Neural progenitor cell (in vitro differentiated cells): ENCODE results near the gene ADRA2C. TPM values are rescaled to one million over a fixed set of nuclear protein-coding genes. Genes with fewer than 3 reads are reported as not detected.

Source experiments
- DNase-seq: peaks from one replicate; pipeline ENCODE4 v3.0.0-alpha.2; 2016; ENCODE audit warnings: low spot score
- H2AFZ ChIP-seq: fragments of 200-600 bp; sonication (generic); replicated peaks from 2 replicates; pipeline ENCODE4 v1.6.1; 2016; ENCODE audit warnings: antibody characterized with exemption
- H3F3A ChIP-seq: fragments of 200-600 bp; sonication (generic); 2 replicates; pipeline ENCODE4 v1.6.1; 2016; ENCODE audit warnings: antibody characterized with exemption, low read depth
- H3K27ac ChIP-seq: fragments of 200-600 bp; sonication (generic); 2 replicates; pipeline ENCODE4 v1.5.1; 2016; ENCODE audit warnings: mild to moderate bottlenecking
- H3K27me3 ChIP-seq: fragments of 200-600 bp; sonication (generic); 2 replicates; pipeline ENCODE4 v1.6.1; 2016; ENCODE audit warnings: mild to moderate bottlenecking, moderate library complexity
- H3K36me3 ChIP-seq: fragments of 200-600 bp; sonication (generic); 2 replicates; pipeline ENCODE4 v1.5.1; 2016
- H3K4me1 ChIP-seq: fragments of 200-600 bp; sonication (generic); 2 replicates; pipeline ENCODE4 v1.6.1; 2016; ENCODE audit warnings: mixed run types
- H3K4me2 ChIP-seq: fragments of 200-600 bp; sonication (generic); 2 replicates; pipeline ENCODE4 v1.6.1; 2016
- H3K4me3 ChIP-seq: fragments of 200-600 bp; sonication (generic); 2 replicates; pipeline ENCODE4 v1.5.1; 2016
- H3K79me2 ChIP-seq: fragments of 200-600 bp; sonication (generic); 2 replicates; pipeline ENCODE4 v1.6.1; 2016; ENCODE audit warnings: low read depth
- H3K9ac ChIP-seq: fragments of 200-600 bp; sonication (generic); 2 replicates; pipeline ENCODE4 v1.6.1; 2016
- H3K9me3 ChIP-seq: fragments of 200-600 bp; sonication (generic); 2 replicates; pipeline ENCODE4 v1.5.1; 2016; ENCODE audit warnings: low read depth
- H4K20me1 ChIP-seq: fragments of 200-600 bp; sonication (generic); 2 replicates; pipeline ENCODE4 v1.6.1; 2016; ENCODE audit warnings: low read depth
- H3K27ac Mint-ChIP-seq: 3 replicates; pipeline ENCODE4 v1.8.0; 2021; ENCODE audit warnings: mixed read lengths
- H3K27me3 Mint-ChIP-seq: 2 replicates; pipeline ENCODE4 v1.8.0; 2022; ENCODE audit warnings: low read depth, mild to moderate bottlenecking, inconsistent platforms, moderate library complexity, mixed read lengths; ENCODE audit not compliant: insufficient read depth
- H3K36me3 Mint-ChIP-seq: 3 replicates; pipeline ENCODE4 v1.8.0; 2021; ENCODE audit warnings: mixed read lengths
- H3K4me1 Mint-ChIP-seq: 3 replicates; pipeline ENCODE4 v1.8.0; 2021; ENCODE audit warnings: mixed read lengths
- H3K4me3 Mint-ChIP-seq: 3 replicates; pipeline ENCODE4 v1.8.0; 2021; ENCODE audit warnings: mild to moderate bottlenecking, moderate library complexity, mixed read lengths
- H3K9me3 Mint-ChIP-seq: 3 replicates; pipeline ENCODE4 v1.8.0; 2020; ENCODE audit warnings: mixed read lengths
- CTCF ChIP-seq: fragments of 200-600 bp; sonication (generic); IDR thresholded peaks from 2 replicates; pipeline ENCODE4 v1.5.1; 2017; ENCODE audit warnings: antibody characterized with exemption, mild to moderate bottlenecking
- EZH2 ChIP-seq: fragments of 200-600 bp; sonication (generic); IDR thresholded peaks from 2 replicates; pipeline ENCODE4 v1.6.1; 2017; ENCODE audit warnings: antibody characterized with exemption, mild to moderate bottlenecking, moderate library complexity
- EZH2phosphoT487 ChIP-seq: fragments of 200-600 bp; sonication (generic); IDR thresholded peaks from 2 replicates; pipeline ENCODE4 v1.6.1; 2017; ENCODE audit warnings: antibody characterized with exemption
- total RNA-seq: library from RNA; depleted of rRNA; stranded (reverse); fragments of >200 nt; gene quantifications from 2 replicates; pipeline ENCODE4 v1.2.3, GENCODE V29; 2015; ENCODE audit warnings: low replicate concordance

The ADRA2C gene
- total RNA-seq, 1 donor from 2014 or later = 2.5 TPM

- Histone ChIP-seq H3K9me3 (no peaks in the 10 kb centered on the region), H3K27ac (no peak overlapping the region), H3K9ac (no peak overlapping the region), H3K79me2 (no peaks in the 10 kb centered on the region), H3K4me3 (no peak overlapping the region), H3K27me3 (peaks cover 25% of the 10 kb centered on the region), H3F3A (peaks cover 2% of the 10 kb centered on the region), H3K4me1 (peaks cover 18% of the 10 kb centered on the region), H2AFZ (no peak overlapping the region), H4K20me1 (no peaks in the 10 kb centered on the region), H3K4me2 (no peak overlapping the region), H3K36me3 (no peaks in the 10 kb centered on the region)
- Mint-ChIP-seq H3K27me3 (peaks cover 28% of the 10 kb centered on the region), H3K9me3 (peaks cover 21% of the 10 kb centered on the region), H3K36me3 (no peaks in the 10 kb centered on the region), H3K4me3 (no peak overlapping the region), H3K4me1 (peaks cover 20% of the 10 kb centered on the region), H3K27ac (peak overlapping the region; percentile 60)
- DNase-seq = no peak
- TF ChIP-seq EZH2phosphoT487 (no peak), EZH2 (no peak), CTCF (no peak)
These were observed 25.9 kb upstream of the ADRA2C start for GRCh38 chr4:3740256-3740655.

GRCh38 chr4:3741217-3742011 is 24.8 kb upstream of the ADRA2C start:
- H3K4me2 ChIP-seq = no peak overlapping the region
- Mint-ChIP-seq H3K4me1 (peaks cover 24% of the 10 kb centered on the region), H3K4me3 (no peak overlapping the region), H3K27me3 (peaks cover 33% of the 10 kb centered on the region), H3K9me3 (peaks cover 16% of the 10 kb centered on the region), H3K27ac (no peak overlapping the region), H3K36me3 (no peaks in the 10 kb centered on the region)
- no peaks in the 10 kb centered on the region for H3K79me2 ChIP-seq
- H4K20me1 ChIP-seq = peaks cover 3% of the 10 kb centered on the region
- H3K27me3 ChIP-seq = peaks cover 35% of the 10 kb centered on the region
- H3K36me3 ChIP-seq = no peaks in the 10 kb centered on the region
- no peak overlapping the region for H2AFZ ChIP-seq
- TF ChIP-seq CTCF = no peak
- no peak for TF ChIP-seq EZH2phosphoT487
- no peak for TF ChIP-seq EZH2
- H3K9me3 ChIP-seq = no peaks in the 10 kb centered on the region
- H3K9ac ChIP-seq = no peak overlapping the region
- no peak overlapping the region for H3K4me3 ChIP-seq
- H3F3A ChIP-seq = peaks cover 13% of the 10 kb centered on the region
- H3K27ac ChIP-seq = no peak overlapping the region
- peaks cover 28% of the 10 kb centered on the region for H3K4me1 ChIP-seq
- no peak for DNase-seq

- Mint-ChIP-seq H3K36me3 (no peaks in the 10 kb centered on the region), H3K4me1 (peaks cover 26% of the 10 kb centered on the region), H3K27me3 (peaks cover 35% of the 10 kb centered on the region), H3K9me3 (peaks cover 11% of the 10 kb centered on the region), H3K4me3 (no peak overlapping the region), H3K27ac (no peak overlapping the region)
- Histone ChIP-seq H2AFZ (no peak overlapping the region), H3K4me2 (no peak overlapping the region), H4K20me1 (peaks cover 3% of the 10 kb centered on the region), H3K9me3 (no peaks in the 10 kb centered on the region), H3K4me1 (peaks cover 28% of the 10 kb centered on the region), H3K4me3 (no peak overlapping the region), H3K79me2 (no peaks in the 10 kb centered on the region), H3F3A (peaks cover 20% of the 10 kb centered on the region), H3K36me3 (no peaks in the 10 kb centered on the region), H3K27me3 (peaks cover 46% of the 10 kb centered on the region), H3K27ac (no peak overlapping the region), H3K9ac (no peak overlapping the region)
- no peak for DNase-seq
- TF ChIP-seq EZH2phosphoT487 = no peak
- no peak for TF ChIP-seq CTCF
- TF ChIP-seq EZH2 = no peak
These were observed 23.6 kb upstream of the ADRA2C start for GRCh38 chr4:3742610-3743009.
